GM03348 (cell line): ENCODE results near the gene PLLP.

Experiments
- DNase-seq: peaks from one replicate; pipeline ENCODE4 v3.0.0; 2012; ENCODE audit warnings: low spot score

Gene PLLP

DNA sequence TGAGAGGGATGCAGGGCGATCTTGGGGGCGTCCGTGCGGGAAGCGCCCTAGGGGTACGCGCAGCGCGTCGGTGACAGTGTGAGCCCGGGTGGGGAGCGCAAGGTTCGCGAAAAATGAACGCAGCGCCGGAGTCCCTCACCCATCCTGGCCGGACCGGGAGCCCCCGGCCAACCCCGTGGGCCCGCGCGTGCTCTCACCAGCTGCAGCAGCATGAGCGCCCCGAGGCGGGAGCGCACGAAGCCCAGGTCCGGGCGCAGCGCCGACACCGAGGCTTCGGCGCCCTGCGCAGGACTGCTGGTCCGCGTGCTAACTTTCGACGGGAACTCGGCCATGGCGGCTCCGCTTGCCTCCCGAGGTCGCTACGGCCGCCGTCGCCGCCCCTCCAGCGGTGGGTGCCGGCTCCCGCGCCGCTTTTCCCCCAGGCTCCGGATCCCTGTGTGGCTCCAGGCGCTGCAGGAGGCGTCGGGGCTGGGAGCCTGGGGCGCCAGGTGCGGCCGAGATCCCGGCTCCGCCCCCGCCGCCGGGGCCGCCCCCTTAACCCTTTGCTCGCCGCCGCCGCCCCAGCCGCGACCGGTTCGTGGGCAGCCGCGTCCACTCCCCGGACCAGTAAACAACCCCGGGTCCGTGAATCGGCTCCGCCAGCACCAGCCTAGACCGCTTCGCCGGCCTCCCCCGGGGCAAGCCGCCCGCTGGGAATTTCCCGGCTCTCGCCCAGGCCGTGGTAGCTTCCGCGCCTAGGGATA, at the start of gene PLLP:
TSS of gene PLLP (minus strand) at position 464 of the 743 bp plus-strand sequence. CDS start at position 332, 132 bp downstream.
- DNase-seq = peak; percentile 67

- DNase-seq = no peak
Observed at GRCh38 chr16:57333402-57333801, 48.9 kb upstream of the PLLP start.

- no peak for DNase-seq
Observed at GRCh38 chr16:57331355-57331754, 46.9 kb upstream of the PLLP start.

DNA sequence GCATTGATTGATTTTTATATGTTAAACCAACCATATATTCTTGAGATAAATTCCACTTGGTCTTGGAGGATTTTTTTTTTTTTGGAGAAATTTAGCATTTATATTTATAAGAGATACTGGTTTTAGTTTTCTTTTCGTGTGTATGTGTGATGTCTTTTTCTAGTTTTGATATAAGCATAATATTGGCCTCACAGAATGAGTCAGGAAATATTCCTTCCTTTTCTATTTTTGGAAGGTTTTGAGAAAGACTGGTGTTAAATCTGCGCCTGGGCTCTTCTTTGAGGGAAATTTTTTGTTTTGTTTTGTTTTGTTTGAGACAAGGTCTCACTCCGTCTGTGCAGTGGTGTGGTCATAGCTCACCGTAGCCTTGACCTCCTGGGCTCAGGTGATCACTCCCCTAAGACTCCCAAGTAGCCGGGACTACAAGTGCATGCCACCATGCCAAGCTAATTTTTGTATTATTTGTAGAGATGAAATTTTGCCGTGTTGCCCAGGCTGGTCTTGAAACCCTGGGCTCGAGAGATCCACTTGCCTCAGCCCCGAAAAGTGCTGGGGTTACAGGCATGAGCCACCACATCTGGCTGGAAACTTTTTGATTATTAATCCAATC, 45.4 kb upstream of the PLLP start:
- no peak for DNase-seq

- DNase-seq = no peak
Observed at GRCh38 chr16:57325458-57325857, 41.0 kb upstream of the PLLP start.

DNA sequence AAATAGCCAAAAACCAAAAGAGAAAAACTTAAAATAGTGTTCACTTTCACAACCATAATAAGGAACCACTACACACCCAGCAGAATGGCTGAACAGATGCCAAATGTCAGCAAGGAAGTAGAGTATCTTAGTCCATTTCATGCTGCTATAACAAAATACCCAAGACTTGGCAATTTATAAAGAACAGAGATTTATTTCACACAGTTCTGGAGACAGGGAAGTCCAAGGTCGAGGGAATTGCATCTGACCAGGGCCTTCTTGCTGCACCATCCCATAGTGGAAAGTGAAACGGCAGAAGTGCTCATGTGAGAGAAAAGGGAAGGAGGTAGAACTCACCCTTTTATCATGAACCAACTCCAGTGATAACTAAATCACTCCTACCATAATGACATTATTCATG, 40.3 kb upstream of the PLLP start:
- DNase-seq = no peak

DNA sequence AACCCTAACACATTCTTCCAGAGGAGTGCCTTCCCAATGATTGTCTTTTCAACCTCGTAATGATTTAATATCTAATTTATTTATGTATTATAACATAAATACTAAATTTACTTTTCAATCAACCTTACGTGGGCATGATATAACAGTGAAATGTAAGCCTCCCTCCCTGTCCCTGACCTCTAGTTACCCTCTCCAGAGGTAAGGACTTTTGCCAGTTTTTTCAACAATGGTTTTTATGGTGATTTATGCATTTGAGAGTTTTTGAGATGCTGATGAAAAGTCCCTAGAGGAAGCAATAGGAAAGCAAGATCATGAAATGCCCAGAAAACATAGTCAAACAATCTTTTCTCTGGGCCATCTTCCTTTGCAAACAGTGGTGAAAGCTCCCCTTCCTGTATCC, 35.2 kb upstream of the PLLP start:
- no peak for DNase-seq

DNA sequence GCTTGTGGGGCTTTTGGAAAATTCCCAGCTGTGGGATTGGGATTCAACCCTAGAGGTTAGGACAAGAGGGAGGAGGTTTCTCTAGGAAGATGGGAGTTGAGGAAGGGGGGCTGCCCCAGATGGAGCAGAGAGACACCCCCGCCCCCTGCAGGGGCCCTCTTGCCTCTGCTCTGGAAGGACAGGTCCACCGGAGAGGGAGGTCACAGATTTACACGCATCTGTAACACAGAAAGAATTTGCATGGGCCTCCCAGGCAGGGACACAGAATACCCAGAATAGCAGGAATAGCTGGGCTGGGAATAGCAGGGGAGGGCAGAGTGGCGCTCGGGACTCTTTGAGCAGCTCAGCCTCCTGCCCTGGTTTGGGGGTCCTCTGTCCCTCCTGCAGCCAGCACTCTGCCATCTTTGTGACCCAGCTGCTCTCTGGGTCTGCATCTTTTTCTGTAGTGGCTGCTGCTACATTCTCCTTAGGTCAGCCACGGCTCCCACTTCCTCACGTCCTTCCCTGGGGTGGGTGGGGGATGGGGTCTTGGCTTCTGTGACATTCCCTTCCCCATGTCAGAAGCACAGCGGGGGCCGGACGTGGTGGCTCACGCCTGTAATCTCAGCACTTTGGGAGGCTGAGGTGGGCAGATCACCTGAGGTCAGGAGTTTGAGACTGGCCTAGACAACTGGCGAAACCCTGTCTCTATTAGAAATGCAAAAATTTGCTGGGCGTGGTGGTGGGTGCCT, 33.9 kb upstream of the PLLP start:
- no peak for DNase-seq

DNA sequence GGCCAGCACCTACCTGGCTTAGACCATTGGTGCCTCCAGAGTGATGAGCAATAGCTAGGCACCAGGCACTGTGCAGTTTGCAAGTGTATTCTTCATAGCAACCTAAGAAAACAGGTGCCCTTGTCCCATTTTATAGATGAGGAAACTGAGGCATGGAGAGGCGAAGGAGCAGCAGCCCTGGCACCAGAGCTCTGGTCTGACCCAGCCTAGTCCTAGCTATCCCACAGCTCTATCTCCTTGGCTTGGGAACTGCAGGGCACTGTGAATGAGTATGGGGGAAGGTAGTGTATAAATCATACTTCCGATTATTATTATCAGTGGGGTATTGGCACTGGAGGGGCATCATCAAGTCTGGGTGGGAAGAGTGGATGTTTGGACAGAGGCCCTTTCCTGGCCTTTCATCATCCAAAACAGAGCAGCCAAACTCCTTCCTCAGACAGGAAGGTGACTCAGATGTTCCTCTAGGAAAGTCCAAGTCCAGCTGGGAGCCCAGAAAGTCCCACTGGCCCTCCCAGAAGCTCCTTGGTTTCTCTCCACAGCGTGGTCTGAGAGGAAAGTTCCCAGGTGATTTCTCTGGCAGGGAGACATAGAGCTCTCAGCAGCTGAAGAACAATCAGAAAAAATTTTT, 32.0 kb upstream of the PLLP start:
- peak; percentile 88 for DNase-seq

DNA sequence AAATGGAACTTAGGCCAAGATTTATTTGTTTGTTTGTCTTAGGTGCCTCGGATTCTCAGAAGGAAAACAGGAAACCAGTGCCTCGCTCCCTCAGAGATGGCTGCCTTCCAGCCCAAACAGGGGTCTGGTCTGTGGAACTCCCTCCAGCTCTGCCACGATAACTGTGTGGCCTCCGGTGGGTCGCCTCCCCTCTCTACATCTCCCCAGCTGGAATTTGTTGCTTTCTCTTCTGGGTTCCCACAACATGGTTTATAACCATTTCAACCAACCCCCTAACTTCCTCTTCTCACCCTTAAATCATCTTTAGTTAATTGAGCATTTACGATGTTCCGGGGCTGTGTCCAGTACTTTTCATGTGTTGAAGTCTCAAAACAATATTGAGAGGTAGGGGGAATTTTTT, 30.9 kb upstream of the PLLP start:
- DNase-seq = no peak

DNA sequence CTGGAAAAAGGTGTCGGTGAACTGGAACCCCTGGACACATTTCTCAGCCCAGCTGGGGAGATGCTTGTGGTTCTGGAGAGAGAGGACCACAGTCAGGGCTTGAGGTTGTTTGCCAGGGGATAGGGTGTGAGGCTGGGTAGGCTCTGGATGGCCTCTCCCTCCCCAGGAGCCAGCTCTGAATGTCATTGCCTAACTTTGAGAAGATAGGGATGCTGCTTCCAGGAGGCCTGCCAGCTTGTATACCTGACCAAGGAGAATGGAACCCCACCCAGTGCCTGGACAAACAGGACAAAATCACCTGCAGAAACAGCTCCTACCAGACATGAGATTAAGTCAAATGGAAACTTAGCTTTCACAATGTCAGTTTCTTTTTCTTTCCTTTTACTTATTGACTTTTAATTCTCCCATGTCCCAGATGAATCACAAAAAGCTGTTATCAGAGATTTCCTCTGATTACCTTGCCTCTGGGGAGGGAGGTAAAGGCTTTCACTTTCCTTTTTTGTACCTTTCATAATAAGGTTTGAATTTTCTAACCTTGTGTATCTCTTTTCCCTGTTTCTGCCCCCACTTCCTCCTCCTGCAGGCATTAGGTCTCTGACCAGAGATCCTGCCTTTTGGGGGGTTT, 29.8 kb upstream of the PLLP start:
- no peak for DNase-seq

- DNase-seq = no peak
Observed at GRCh38 chr16:57313509-57313908, 29.0 kb upstream of the PLLP start.

DNA sequence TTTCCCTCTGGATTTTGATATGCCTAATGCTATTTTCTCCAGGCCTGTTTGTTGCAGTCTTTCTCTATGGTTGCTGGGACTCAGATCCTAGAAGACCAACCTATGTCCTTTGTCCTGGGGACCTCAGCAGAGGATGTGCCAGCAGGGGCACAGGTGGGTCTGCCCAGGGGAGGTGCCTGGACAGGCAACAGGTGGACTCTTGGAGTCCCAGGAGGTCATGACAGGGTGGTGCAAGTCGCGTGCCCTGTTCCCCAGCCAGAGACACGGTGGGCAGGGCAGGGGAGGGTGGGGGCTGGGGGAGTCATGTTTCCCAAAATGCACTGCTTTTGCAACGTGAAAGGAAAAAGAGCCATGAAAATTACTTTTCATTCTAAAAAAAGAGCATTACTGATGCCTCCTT, 26.3 kb upstream of the PLLP start:
- no peak for DNase-seq

- DNase-seq = no peak
Observed at GRCh38 chr16:57308041-57308440, 23.6 kb upstream of the PLLP start.

DNA sequence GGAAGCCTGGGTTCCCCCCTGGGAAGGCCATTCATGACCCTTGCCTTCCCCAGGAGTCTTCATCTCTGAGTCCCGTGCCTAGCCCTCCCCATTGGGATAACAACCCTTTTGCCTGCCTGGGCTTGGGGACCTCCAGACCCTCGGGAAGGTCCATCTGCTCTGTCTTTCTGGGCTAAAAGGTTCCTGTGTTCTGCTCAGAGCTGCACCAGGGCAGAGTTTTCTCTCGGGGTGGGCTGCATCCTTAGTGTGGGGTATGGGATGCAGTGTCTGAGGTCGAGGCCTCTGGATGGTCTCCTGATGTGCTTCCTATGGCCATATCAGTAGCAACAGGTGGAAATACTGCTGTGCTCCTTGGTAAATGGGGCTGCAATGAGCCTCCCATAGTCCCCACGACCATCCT, 22.9 kb upstream of the PLLP start:
- no peak for DNase-seq

- no peak for DNase-seq
Observed at GRCh38 chr16:57306676-57307341, 22.3 kb upstream of the PLLP start.

GRCh38 chr16:57305159-57305811, 20.8 kb upstream of the PLLP start:
- no peak for DNase-seq

DNA sequence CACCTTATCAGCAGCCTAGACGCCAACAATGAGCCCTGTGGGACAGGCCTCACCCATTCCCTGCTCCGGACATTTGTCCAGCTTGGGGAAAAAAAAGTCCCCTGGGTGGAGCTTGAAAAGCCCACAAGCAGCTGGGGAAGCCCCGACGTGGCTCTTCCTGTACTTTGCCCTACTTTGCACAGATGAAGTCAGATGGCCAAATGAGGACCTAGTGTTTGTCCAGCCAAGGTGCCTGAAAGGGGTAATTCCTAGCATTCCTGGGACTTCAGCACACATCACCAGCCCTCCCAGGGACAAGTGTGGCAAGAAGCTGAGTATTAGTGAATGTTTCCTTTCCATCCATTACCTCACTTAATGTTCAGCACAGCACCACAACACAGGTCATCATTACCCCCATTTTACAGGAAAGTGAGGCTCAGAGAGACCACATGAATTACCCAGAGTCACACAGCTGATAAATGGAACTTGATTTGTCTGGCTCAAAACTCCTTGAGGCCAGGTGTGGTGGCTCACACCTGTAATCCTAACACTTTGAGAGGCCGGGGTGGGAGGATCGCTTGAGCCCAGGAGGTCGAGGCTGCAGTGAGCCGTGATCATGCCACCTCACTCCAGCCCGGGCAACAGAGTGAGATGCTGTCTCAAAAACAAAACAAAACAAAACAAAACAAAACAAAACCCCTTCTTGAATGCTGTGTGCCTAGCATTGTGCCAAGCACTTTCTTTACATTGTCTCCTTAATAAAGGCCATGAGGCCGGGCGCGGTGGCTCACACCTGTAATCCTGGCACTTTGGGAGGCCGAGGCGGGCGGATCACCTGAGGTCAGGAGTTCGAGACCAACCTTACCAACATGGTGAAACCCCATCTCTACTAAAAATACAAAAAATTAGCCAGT, 19.9 kb upstream of the PLLP start:
- DNase-seq = peak; percentile 21

DNA sequence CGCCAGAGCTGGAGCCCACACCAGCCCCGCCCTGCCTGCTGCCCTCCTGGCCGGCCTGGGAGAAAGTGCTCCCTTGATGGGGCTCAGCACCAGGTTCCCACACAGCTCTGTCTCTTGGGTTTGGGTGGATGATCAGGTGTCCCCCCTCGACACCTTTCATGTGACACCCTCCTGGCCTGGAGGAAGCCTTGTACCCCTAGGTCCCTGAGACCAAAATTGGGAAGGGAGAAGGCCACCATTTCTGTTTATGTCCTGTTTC, 19.4 kb upstream of the PLLP start:
- DNase-seq = no peak
